ENCODE data around the gene PER1. TPM values are rescaled to one million over a fixed set of nuclear protein-coding genes. Genes with fewer than 3 reads are reported as not detected.
A peak's percentile ranks its signal among the peaks of the same experiment; 100 is the strongest.

The PER1 gene
- total and polyA plus RNA-seq, 2 of the 13 experiments (the other 11 are each of a cell fraction or from before 2014, with no cell fraction given): 2.6 to 3.6 TPM

GRCh38 chr17:8122422-8122923 lies 29.7 kb downstream of the PER1 start:
- Histone ChIP-seq H3K27ac (ENCODE audit: extremely low read length, insufficient read depth, low read length) (no peak overlapping the region), H3K36me3 (replicated peaks in 1 of 2; ENCODE audit: control insufficient read depth in 1 of 2, insufficient read depth in 2 of 2, low read length in 2 of 2) (no peaks in the 10 kb centered on the region), H3K27me3 (ENCODE audit: control insufficient read depth in 1 of 2, insufficient read depth in 2 of 2, low read length in 2 of 2) (peaks cover 5 to 41% of the 10 kb centered on the region in 2 experiments), H3K4me3 (replicated peaks in 1 of 3; ENCODE audit: insufficient read depth in 1 of 3, low read depth in 2 of 3, low read length in 3 of 3) (peak overlapping the region; percentile 48 to 95 (median 68)), H3K9me3 (ENCODE audit: low read length) (no peaks in the 10 kb centered on the region), H2AFZ (ENCODE audit: low read length) (no peak overlapping the region), H3K79me2 (ENCODE audit: insufficient read depth, low read length) (no peaks in the 10 kb centered on the region), H3K4me2 (ENCODE audit: low read depth, low read length) (peak overlapping the region; percentile 100), H3K9ac (ENCODE audit: insufficient read depth, low read depth, low read length) (peak overlapping the region; percentile 13; the same call in 1 of the 2 replicates), H4K20me1 (ENCODE audit: insufficient read depth, low read length) (peaks cover 13% of the 10 kb centered on the region; the same call in 1 of the 2 replicates), H3K4me1 (ENCODE audit: insufficient read depth, low read length) (peaks cover 65% of the 10 kb centered on the region)
- CTCF ChIA-PET (ENCODE audit: low intra/inter-chr PET ratio, low total read pairs): interaction anchor here (1.4 kb wide), 1 partner anchor 36 kb away, joined by 4 read pairs; no protein-coding TSS in a partner anchor
- in situ Hi-C loops (cut with HindIII; ENCODE audit: extremely low pct_ligation_motif_present, low pct_unique_long_range_greater_than_20kb) (loop anchor here (5.0 to 10.0 kb wide), 3 partner anchors 35 to 180 kb away; no protein-coding TSS in a partner anchor), intact Hi-C loops (cut with micrococcal nuclease; ENCODE audit: unreplicated experiment) (no loop called here)
- POLR2A ChIA-PET: interaction anchor here (0.7 to 5.1 kb wide), 5 partner anchors 31 to 126 kb away, joined by 3 to 35 read pairs (median 4); partner anchors contain the start of genes AURKB and CTC1
- ATAC-seq (no peak), FAIRE-seq (no peak), DNase-seq (ENCODE audit: low spot score) (no peak)
- BruUV-seq (replicated peaks): no TSS peak
- 2% methylated on average over 22 of the region's 29 CpGs for WGBS (ENCODE audit: low lambda C conversion rate)
- no peak for TF ChIP-seq SMYD3 (CRISPR knock-in tag; IDR thresholded peaks at IDR 0.05)
- no peak for TF ChIP-seq SNAI1 (CRISPR knock-in tag; IDR thresholded peaks at IDR 0.05; ENCODE audit: borderline replicate concordance)
- TF ChIP-seq EZH2 (conservative IDR thresholded peaks at IDR 0.05; ENCODE audit: low read depth, low read length): peak; percentile 77

- H3K4me3 ChIP-seq (replicated peaks in 1 of 3; ENCODE audit: insufficient read depth in 1 of 3, low read depth in 2 of 3, low read length in 3 of 3): peak overlapping the region; percentile 48 to 95 (median 68)
- FAIRE-seq (no peak), DNase-seq (ENCODE audit: low spot score) (no peak), ATAC-seq (peak; percentile 52)
- in situ Hi-C loops (cut with HindIII; ENCODE audit: extremely low pct_ligation_motif_present, low pct_unique_long_range_greater_than_20kb) (loop anchor here (5.0 to 10.0 kb wide), 3 partner anchors 35 to 180 kb away; no protein-coding TSS in a partner anchor), intact Hi-C loops (cut with micrococcal nuclease; ENCODE audit: unreplicated experiment) (no loop called here)
- peaks cover 5 to 44% of the 10 kb centered on the region in 2 experiments for H3K27me3 ChIP-seq (ENCODE audit: control insufficient read depth in 1 of 2, insufficient read depth in 2 of 2, low read length in 2 of 2)
- no peak overlapping the region for H3K27ac ChIP-seq (ENCODE audit: extremely low read length, insufficient read depth, low read length)
- H3K4me2 ChIP-seq (ENCODE audit: low read depth, low read length): peak overlapping the region; percentile 100
- no peaks in the 10 kb centered on the region for H3K79me2 ChIP-seq (ENCODE audit: insufficient read depth, low read length)
- H4K20me1 ChIP-seq (ENCODE audit: insufficient read depth, low read length): peaks cover 13% of the 10 kb centered on the region; the same call in 1 of the 2 replicates
- BruUV-seq (replicated peaks): no TSS peak
- H3K4me1 ChIP-seq (ENCODE audit: insufficient read depth, low read length): peaks cover 65% of the 10 kb centered on the region
- no peaks in the 10 kb centered on the region for H3K36me3 ChIP-seq (replicated peaks in 1 of 2; ENCODE audit: control insufficient read depth in 1 of 2, insufficient read depth in 2 of 2, low read length in 2 of 2)
- CTCF ChIA-PET (ENCODE audit: low intra/inter-chr PET ratio, low total read pairs): interaction anchor here (1.1 to 1.4 kb wide), 2 partner anchors 37 to 64 kb away, joined by 3 to 4 read pairs; no protein-coding TSS in a partner anchor
- H2AFZ ChIP-seq (ENCODE audit: low read length): no peak overlapping the region
- POLR2A ChIA-PET: interaction anchor here (0.7 to 5.1 kb wide), 4 partner anchors 32 to 102 kb away, joined by 3 to 35 read pairs (median 4); partner anchors contain the start of gene AURKB
- whole genome bisulfite sequencing (ENCODE audit: low lambda C conversion rate): 3% methylated on average over 24 of the region's 76 CpGs
- no peaks in the 10 kb centered on the region for H3K9me3 ChIP-seq (ENCODE audit: low read length)
- H3K9ac ChIP-seq (ENCODE audit: insufficient read depth, low read depth, low read length): 0 out of 2 replicates have a peak overlapping the region, but pooled peaks have one; percentile 9
- TF ChIP-seq STAG1 (CRISPR knock-in tag; IDR thresholded peaks at IDR 0.05): peak; percentile 87
- TF ChIP-seq GATA4 (IDR thresholded peaks at IDR 0.05; ENCODE audit: borderline replicate concordance, low read depth): no peak
- TF ChIP-seq MXD3 (CRISPR knock-in tag; IDR thresholded peaks at IDR 0.05): 0 out of 2 replicates have a peak, but pooled peaks have one; percentile 49
- TF ChIP-seq ZNF687 (CRISPR knock-in tag; IDR thresholded peaks at IDR 0.05): peak; percentile 79
- TF ChIP-seq CTCF (CRISPR knock-in tag; IDR thresholded peaks at IDR 0.05): peak; percentile 85
Measured at GRCh38 chr17:8121681-8122421, 30.4 kb downstream of the PER1 start.

Measured in HepG2 (cell line).